ENCODE measurements around the gene SLC39A1. TPM values are rescaled to one million over a fixed set of nuclear protein-coding genes. Genes with fewer than 3 reads are reported as not detected.
A peak's percentile ranks its signal among the peaks of the same experiment; 100 is the strongest.

SLC39A1 gene
- total and polyA plus RNA-seq, 9 of the 15 experiments (the other 6 are each of a cell fraction or from before 2014, with no cell fraction given), result 9.9 to 81.1 (median 62.7) TPM

DNA sequence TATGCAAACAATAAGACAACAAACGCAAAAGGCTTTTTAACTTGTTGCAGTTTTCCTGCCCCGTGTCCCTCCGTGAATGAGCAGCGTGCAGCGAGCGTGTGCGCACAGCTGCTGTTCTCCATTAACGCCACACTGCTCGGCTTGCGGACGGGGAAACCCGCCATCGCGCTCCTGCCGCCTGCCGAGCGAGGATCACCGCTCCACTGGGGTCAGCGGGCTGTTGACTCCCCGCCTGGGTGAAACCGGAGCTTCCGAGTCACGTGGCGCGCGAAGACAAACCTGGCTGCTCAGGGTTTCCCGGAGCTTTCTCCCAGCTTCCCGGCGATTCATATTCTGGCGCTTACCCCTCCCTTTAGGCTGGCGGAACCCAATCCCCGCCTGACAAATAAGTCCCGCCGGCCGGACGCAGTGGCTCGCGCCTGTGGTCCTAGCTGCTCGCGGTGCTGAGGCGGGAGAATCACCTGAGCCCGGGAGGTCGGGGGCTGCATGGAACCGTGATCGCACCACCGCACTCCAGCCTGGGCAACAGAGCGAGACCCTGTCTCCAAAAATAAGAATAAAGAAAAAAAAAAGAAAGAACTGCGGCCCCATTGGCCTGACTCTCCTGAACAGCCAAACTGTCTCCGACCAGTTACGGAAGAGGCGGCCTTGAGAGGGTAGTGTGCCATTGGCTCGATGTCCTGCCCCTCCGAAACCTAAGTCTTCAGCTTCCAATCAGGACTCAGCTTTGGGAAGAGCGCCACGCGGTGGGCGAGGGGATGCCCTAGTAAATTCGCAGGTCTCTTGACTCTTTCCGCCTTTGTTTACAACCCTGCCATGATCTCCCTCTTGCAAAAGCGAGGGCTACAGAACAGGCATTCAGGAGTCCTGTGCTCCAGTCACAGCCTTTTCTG, 4.0 kb upstream of the SLC39A1 start, which contains the start of gene CREB3L4 (continued):
- TF ChIP-seq, protein P1, sequence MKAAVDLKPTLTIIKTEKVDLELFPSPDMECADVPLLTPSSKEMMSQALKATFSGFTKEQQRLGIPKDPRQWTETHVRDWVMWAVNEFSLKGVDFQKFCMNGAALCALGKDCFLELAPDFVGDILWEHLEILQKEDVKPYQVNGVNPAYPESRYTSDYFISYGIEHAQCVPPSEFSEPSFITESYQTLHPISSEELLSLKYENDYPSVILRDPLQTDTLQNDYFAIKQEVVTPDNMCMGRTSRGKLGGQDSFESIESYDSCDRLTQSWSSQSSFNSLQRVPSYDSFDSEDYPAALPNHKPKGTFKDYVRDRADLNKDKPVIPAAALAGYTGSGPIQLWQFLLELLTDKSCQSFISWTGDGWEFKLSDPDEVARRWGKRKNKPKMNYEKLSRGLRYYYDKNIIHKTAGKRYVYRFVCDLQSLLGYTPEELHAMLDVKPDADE (conservative IDR thresholded peaks at IDR 0.05; ENCODE audit: control insufficient read depth, low read depth, low read length), result no peak
- TF ChIP-seq NCOA6 (IDR thresholded peaks at IDR 0.05), result no peak
- TF ChIP-seq FOXM1 (IDR thresholded peaks at IDR 0.05; ENCODE audit: low read depth), result peak; percentile 42; the same call in 1 of the 2 replicates
- TF ChIP-seq FOXM1 (CRISPR knock-in tag; IDR thresholded peaks at IDR 0.05; ENCODE audit: low read depth), result no peak
- TF ChIP-seq, protein P2, sequence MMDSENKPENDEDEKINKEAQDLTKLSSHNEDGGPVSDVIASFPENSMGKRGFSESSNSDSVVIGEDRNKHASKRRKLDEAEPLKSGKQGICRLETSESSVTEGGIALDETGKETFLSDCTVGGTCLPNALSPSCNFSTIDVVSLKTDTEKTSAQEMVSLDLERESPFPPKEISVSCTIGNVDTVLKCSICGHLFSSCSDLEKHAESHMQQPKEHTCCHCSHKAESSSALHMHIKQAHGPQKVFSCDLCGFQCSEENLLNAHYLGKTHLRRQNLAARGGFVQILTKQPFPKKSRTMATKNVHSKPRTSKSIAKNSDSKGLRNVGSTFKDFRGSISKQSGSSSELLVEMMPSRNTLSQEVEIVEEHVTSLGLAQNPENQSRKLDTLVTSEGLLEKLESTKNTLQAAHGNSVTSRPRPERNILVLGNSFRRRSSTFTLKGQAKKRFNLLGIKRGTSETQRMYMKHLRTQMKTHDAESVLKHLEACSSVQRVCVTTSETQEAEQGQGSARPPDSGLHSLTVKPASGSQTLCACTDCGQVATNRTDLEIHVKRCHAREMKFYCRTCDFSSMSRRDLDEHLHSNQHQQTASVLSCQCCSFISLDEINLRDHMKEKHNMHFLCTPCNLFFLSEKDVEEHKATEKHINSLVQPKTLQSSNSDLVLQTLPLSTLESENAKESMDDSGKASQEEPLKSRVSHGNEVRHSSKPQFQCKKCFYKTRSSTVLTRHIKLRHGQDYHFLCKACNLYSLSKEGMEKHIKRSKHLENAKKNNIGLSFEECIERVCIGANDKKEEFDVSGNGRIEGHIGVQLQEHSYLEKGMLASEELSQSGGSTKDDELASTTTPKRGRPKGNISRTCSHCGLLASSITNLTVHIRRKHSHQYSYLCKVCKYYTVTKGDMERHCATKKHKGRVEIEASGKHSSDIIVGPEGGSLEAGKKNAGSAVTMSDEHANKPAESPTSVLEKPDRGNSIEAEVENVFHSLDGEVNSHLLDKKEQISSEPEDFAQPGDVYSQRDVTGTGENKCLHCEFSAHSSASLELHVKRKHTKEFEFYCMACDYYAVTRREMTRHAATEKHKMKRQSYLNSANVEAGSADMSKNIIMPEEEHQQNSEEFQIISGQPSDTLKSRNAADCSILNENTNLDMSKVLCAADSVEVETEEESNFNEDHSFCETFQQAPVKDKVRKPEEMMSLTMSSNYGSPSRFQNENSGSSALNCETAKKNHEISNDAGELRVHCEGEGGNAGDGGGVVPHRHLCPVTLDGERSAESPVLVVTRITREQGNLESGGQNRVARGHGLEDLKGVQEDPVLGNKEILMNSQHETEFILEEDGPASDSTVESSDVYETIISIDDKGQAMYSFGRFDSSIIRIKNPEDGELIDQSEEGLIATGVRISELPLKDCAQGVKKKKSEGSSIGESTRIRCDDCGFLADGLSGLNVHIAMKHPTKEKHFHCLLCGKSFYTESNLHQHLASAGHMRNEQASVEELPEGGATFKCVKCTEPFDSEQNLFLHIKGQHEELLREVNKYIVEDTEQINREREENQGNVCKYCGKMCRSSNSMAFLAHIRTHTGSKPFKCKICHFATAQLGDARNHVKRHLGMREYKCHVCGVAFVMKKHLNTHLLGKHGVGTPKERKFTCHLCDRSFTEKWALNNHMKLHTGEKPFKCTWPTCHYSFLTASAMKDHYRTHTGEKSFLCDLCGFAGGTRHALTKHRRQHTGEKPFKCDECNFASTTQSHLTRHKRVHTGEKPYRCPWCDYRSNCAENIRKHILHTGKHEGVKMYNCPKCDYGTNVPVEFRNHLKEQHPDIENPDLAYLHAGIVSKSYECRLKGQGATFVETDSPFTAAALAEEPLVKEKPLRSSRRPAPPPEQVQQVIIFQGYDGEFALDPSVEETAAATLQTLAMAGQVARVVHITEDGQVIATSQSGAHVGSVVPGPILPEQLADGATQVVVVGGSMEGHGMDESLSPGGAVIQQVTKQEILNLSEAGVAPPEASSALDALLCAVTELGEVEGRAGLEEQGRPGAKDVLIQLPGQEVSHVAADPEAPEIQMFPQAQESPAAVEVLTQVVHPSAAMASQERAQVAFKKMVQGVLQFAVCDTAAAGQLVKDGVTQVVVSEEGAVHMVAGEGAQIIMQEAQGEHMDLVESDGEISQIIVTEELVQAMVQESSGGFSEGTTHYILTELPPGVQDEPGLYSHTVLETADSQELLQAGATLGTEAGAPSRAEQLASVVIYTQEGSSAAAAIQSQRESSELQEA (IDR thresholded peaks at IDR 0.05; ENCODE audit: low read depth), result no peak
- 0 out of 4 replicates have a peak, but pooled peaks of 1 of the 2 experiments have one; percentile 7 for TF ChIP-seq TRIM24 (IDR thresholded peaks at IDR 0.05)
- no peak for TF ChIP-seq SRSF1 (IDR thresholded peaks at IDR 0.05; ENCODE audit: low read depth, low read length)
- peak; percentile 91 for TF ChIP-seq POLR2A (conservative IDR thresholded peaks at IDR 0.05)
- TF ChIP-seq RBM15 (IDR thresholded peaks at IDR 0.05; ENCODE audit: insufficient read depth, low read length), result no peak
- TF ChIP-seq BRCA1 (IDR thresholded peaks at IDR 0.05), result no peak
- TF ChIP-seq BRCA1 (CRISPR knock-in tag; IDR thresholded peaks at IDR 0.05), result no peak
- TF ChIP-seq POLR2AphosphoS5 (IDR thresholded peaks at IDR 0.05; ENCODE audit: control insufficient read depth, insufficient read depth, low read depth, low read length), result peak; percentile 55
- TF ChIP-seq NFXL1 (CRISPR knock-in tag; IDR thresholded peaks at IDR 0.05), result no peak
- TF ChIP-seq KDM2B (CRISPR knock-in tag; IDR thresholded peaks at IDR 0.05), result no peak
- TF ChIP-seq, protein P3, sequence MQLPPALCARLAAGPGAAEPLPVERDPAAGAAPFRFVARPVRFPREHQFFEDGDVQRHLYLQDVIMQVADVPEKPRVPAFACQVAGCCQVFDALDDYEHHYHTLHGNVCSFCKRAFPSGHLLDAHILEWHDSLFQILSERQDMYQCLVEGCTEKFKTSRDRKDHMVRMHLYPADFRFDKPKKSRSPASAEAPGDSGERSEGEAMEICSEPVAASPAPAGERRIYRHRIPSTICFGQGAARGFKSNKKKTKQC (CRISPR knock-in tag; IDR thresholded peaks at IDR 0.05), result 0 out of 2 replicates have a peak, but pooled peaks have one; percentile 24
- TF ChIP-seq, protein P4, sequence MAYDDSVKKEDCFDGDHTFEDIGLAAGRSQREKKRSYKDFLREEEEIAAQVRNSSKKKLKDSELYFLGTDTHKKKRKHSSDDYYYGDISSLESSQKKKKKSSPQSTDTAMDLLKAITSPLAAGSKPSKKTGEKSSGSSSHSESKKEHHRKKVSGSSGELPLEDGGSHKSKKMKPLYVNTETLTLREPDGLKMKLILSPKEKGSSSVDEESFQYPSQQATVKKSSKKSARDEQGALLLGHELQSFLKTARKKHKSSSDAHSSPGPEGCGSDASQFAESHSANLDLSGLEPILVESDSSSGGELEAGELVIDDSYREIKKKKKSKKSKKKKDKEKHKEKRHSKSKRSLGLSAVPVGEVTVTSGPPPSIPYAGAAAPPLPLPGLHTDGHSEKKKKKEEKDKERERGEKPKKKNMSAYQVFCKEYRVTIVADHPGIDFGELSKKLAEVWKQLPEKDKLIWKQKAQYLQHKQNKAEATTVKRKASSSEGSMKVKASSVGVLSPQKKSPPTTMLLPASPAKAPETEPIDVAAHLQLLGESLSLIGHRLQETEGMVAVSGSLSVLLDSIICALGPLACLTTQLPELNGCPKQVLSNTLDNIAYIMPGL (CRISPR knock-in tag; IDR thresholded peaks at IDR 0.05), result 0 out of 2 replicates have a peak, but pooled peaks have one; percentile 76
